Cerebellar cortex (tissue), 1 donor: Measurements from ENCODE around the gene GLI3.

Source experiments
- DNase-seq: peaks from one replicate; pipeline ENCODE4 v3.0.0-alpha.2; 2015; ENCODE audit warnings: low spot score

GLI3 gene

GRCh38 chr7:41928166-41928565 lies 308.8 kb downstream of the GLI3 start:
- no peak for DNase-seq

- no peak for DNase-seq
These were observed 309.6 kb downstream of the GLI3 start for GRCh38 chr7:41927380-41927779.

GRCh38 chr7:41925946-41926345 lies 311.1 kb downstream of the GLI3 start:
- no peak for DNase-seq

- no peak for DNase-seq
These were observed 312.2 kb downstream of the GLI3 start for GRCh38 chr7:41924796-41925195.

GRCh38 chr7:41922373-41922772 lies 314.6 kb downstream of the GLI3 start:
- DNase-seq: no peak

- no peak for DNase-seq
These were observed 315.5 kb downstream of the GLI3 start for GRCh38 chr7:41921453-41921981.

- no peak for DNase-seq
These were observed 318.4 kb downstream of the GLI3 start for GRCh38 chr7:41918597-41918996.

- no peak for DNase-seq
These were observed 320.5 kb downstream of the GLI3 start for GRCh38 chr7:41916450-41916927.

GRCh38 chr7:41915871-41916270 lies 321.1 kb downstream of the GLI3 start:
- no peak for DNase-seq

- DNase-seq: no peak
These were observed 324.0 kb downstream of the GLI3 start for GRCh38 chr7:41912851-41913567.

- DNase-seq: no peak
These were observed 324.6 kb downstream of the GLI3 start for GRCh38 chr7:41912426-41912825.

GRCh38 chr7:41911792-41912191 lies 325.2 kb downstream of the GLI3 start:
- no peak for DNase-seq
